Stimulated activated CD4-positive, alpha-beta T cell treated with anti-CD3 and anti-CD28 coated beads, Interleukin-4, amount 100 ng/mL, for 48 hours (primary cell): ENCODE data around the gene P2RY8.

Experiments
- DNase-seq, 2 donors: peaks; one replicate each; pipeline ENCODE4 v3.0.0-alpha.2; 2020; ENCODE audit warnings: low read depth in 2 of 2

Gene P2RY8

DNA sequence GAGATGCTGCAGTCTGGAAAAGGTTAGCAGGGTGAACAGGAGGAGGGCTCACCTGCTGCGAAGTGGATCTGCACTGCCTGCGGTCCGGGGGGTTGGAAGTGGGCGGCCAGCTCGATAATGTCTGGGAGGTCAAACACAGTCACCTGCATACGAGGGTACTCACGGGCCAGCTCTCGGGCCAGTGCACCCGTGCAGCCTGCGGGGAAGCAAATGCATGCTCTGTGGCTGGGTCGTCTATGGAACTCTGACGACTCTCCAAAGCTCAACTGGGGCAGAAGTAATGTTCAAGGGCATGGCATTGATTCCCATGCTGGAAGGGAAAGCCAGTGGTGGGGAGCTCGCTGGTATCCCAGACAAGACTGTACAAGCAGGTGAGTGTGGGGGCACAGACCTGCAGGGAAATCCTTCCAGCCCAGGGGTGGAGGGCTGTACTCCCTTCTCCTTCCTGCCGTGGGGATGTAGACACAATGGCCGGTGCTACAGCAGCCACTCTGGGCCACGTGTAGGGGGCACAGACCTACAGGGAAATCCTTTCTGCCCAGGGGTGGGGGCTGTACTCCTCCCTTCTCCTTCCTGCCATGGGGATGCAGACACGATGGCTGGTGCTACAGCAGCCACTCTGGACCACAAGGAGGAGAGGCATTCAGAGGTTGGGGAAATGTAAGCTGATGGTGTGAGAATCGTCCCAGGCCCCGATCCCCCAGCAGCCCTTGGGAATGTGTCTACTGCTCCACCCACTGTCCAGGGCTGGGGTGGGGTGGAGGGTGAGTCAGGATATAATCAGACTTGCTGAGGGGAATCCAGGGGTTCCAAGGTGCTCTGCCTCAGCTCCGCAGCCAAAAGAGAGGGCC, 118.8 kb downstream of the P2RY8 start:
- no peak for DNase-seq

DNA sequence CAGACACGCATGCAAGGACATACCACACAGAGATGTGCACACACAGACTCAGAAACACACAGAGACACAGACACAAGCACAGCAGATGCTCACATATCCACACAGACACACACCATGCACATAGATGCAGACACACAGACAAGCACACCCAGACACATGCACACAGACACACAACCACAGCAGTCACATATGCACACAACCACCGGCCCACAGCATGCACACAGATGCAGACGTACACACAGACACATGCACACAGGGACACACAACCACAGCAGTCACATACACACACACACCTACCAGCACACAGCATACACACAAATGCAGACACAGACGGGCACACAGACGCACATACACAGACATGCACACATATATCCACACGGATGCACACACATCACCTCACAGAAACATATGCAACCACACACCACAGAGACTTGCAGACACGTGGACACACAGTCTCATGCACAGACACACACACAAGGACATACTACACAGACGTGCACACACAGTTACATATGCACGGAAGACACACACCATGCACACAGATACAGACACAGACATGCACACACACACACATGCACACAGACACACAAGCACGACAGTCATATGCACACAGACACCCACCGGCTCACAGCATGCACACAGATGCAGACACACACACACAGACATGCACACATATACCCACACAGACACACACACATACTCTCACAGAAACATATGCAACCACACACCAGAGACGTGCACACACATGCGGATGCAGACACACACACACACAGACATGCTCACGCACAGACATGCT, 119.8 kb downstream of the P2RY8 start:
- DNase-seq: no peak

DNA sequence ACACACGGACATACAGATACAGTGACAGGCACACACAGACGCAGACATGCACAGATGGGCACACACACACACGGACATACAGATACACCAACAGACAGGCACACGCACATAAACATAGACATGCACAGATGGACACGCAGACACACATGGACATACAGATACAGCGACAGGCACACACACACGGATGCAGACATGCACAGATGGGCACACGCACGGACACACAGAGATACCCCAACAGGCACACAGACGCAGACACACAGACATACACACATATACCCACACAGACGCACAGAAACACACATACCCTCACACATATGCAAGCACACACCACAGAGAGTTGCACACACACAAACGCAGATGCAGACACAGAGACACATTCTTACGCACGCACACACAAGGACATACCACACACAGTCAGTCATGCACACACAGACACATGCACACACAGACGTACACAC, 120.6 kb downstream of the P2RY8 start:
- DNase-seq: no peak
